ENCODE results near the gene USP15. TPM values are rescaled to one million over a fixed set of nuclear protein-coding genes. Genes with fewer than 3 reads are reported as not detected.

The USP15 gene
- polyA plus RNA-seq, 1 donor (not counting 4 experiments of a cell fraction or from before 2014, with no cell fraction given), result 66.5 TPM

DNA sequence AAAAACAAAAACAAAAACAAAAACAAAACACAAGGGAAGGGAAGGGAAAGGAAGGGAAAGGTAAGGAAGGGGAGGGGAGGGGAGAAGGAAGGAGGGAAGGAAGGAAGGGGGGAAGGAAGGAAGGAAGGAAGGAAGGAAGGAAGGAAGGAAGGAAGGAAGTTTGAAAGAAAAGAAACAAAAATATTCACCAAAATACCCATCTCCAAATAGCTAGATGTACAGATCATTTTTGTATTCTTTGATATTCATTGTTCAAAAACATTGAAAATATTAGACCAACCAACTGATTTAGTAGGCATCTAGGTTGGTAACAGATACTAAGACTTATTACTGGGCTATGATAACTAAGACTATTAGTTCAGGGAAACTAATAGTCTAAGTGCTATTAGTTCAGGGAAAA, 39.1 kb upstream of the USP15 start:
- H3K36me3 ChIP-seq (ENCODE audit: control insufficient read depth in 2 of 2, extremely low read depth in 1 of 2, insufficient read depth in 2 of 2, low read length in 2 of 2), result no peaks in the 10 kb centered on the region
- H3K79me2 ChIP-seq (ENCODE audit: control insufficient read depth, insufficient read depth, low read length), result no peaks in the 10 kb centered on the region
- FAIRE-seq (no peak), DNase-seq (ENCODE audit: low read depth, low spot score) (no peak)
- no peaks in the 10 kb centered on the region for H4K20me1 ChIP-seq (ENCODE audit: control insufficient read depth, extremely low read depth, insufficient read depth, low read length)
- H3K4me1 ChIP-seq (ENCODE audit: control insufficient read depth, extremely low read depth, insufficient read depth, low read length), result no peaks in the 10 kb centered on the region
- no peak overlapping the region for H3K9ac ChIP-seq (ENCODE audit: control insufficient read depth, extremely low read depth, insufficient read depth, low read length)
- H3K27ac ChIP-seq (ENCODE audit: control insufficient read depth, insufficient read depth, low read length), result no peak overlapping the region
- no peak overlapping the region for H3K4me3 ChIP-seq (ENCODE audit: control insufficient read depth in 2 of 3, extremely low read depth in 1 of 3, insufficient read depth in 2 of 3, low read depth in 1 of 3, low read length in 3 of 3)
- dilution Hi-C loops (cut with MboI; ENCODE audit: extremely low pct_ligation_motif_present, low sequenced_read_pairs), result no loop called here
- H3K4me2 ChIP-seq (ENCODE audit: control insufficient read depth, extremely low read depth, insufficient read depth, low read depth, low read length), result no peak overlapping the region
- no peak overlapping the region for H2AFZ ChIP-seq (ENCODE audit: control insufficient read depth, low read length)
- H3K9me3 ChIP-seq (ENCODE audit: control insufficient read depth, low read depth, low read length), result no peaks in the 10 kb centered on the region
- H3K27me3 ChIP-seq (ENCODE audit: control insufficient read depth, extremely low read depth, insufficient read depth, low read length), result no peaks in the 10 kb centered on the region
- no peaks in the 10 kb centered on the region for H3K9me1 ChIP-seq (ENCODE audit: control insufficient read depth, extremely low read depth, insufficient read depth, low read length)
- TF ChIP-seq, protein P1, sequence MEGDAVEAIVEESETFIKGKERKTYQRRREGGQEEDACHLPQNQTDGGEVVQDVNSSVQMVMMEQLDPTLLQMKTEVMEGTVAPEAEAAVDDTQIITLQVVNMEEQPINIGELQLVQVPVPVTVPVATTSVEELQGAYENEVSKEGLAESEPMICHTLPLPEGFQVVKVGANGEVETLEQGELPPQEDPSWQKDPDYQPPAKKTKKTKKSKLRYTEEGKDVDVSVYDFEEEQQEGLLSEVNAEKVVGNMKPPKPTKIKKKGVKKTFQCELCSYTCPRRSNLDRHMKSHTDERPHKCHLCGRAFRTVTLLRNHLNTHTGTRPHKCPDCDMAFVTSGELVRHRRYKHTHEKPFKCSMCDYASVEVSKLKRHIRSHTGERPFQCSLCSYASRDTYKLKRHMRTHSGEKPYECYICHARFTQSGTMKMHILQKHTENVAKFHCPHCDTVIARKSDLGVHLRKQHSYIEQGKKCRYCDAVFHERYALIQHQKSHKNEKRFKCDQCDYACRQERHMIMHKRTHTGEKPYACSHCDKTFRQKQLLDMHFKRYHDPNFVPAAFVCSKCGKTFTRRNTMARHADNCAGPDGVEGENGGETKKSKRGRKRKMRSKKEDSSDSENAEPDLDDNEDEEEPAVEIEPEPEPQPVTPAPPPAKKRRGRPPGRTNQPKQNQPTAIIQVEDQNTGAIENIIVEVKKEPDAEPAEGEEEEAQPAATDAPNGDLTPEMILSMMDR (optimal IDR thresholded peaks at IDR 0.05 in 1 of 3, IDR thresholded peaks at IDR 0.05 in 1 of 3, conservative IDR thresholded peaks at IDR 0.05 in 1 of 3; ENCODE audit: extremely low read depth in 1 of 3, insufficient read depth in 2 of 3, low read length in 3 of 3), result no peak
- no peak for TF ChIP-seq EZH2 (IDR thresholded peaks at IDR 0.05; ENCODE audit: low read length)

DNA sequence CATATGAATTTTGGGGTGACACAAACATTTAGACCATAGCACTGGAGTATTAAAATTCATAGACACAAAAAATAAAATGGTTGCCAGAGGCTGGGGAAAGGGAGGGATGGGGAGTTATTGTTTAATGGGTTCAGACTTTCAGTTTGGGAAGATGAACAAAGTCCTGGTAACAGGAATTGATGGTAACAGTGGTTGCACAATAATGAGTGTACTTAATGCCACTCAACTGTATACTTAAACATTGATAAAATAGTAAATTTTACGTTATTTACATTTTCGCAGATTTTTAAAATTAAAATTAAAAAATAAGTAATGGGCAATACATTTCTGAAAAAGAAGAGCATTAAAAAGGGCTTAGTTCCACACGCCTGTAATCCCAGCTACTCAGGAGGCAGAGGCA, 35.6 kb upstream of the USP15 start:
- Histone ChIP-seq H3K4me3 (ENCODE audit: control insufficient read depth in 2 of 3, extremely low read depth in 1 of 3, insufficient read depth in 2 of 3, low read depth in 1 of 3, low read length in 3 of 3) (no peak overlapping the region), H3K9ac (ENCODE audit: control insufficient read depth, extremely low read depth, insufficient read depth, low read length) (no peak overlapping the region), H4K20me1 (ENCODE audit: control insufficient read depth, extremely low read depth, insufficient read depth, low read length) (no peaks in the 10 kb centered on the region), H3K4me2 (ENCODE audit: control insufficient read depth, extremely low read depth, insufficient read depth, low read depth, low read length) (no peak overlapping the region), H3K27me3 (ENCODE audit: control insufficient read depth, extremely low read depth, insufficient read depth, low read length) (no peaks in the 10 kb centered on the region), H3K79me2 (ENCODE audit: control insufficient read depth, insufficient read depth, low read length) (no peaks in the 10 kb centered on the region), H2AFZ (ENCODE audit: control insufficient read depth, low read length) (no peak overlapping the region), H3K9me3 (ENCODE audit: control insufficient read depth, low read depth, low read length) (no peaks in the 10 kb centered on the region), H3K27ac (ENCODE audit: control insufficient read depth, insufficient read depth, low read length) (no peak overlapping the region), H3K36me3 (ENCODE audit: control insufficient read depth in 2 of 2, extremely low read depth in 1 of 2, insufficient read depth in 2 of 2, low read length in 2 of 2) (no peaks in the 10 kb centered on the region), H3K9me1 (ENCODE audit: control insufficient read depth, extremely low read depth, insufficient read depth, low read length) (no peaks in the 10 kb centered on the region), H3K4me1 (ENCODE audit: control insufficient read depth, extremely low read depth, insufficient read depth, low read length) (no peaks in the 10 kb centered on the region)
- no peak for TF ChIP-seq EZH2 (IDR thresholded peaks at IDR 0.05; ENCODE audit: low read length)
- TF ChIP-seq, protein P1 (optimal IDR thresholded peaks at IDR 0.05 in 1 of 3, IDR thresholded peaks at IDR 0.05 in 1 of 3, conservative IDR thresholded peaks at IDR 0.05 in 1 of 3; ENCODE audit: extremely low read depth in 1 of 3, insufficient read depth in 2 of 3, low read length in 3 of 3), result no peak
- DNase-seq (ENCODE audit: low read depth, low spot score) (no peak), FAIRE-seq (no peak)
- dilution Hi-C loops (cut with MboI; ENCODE audit: extremely low pct_ligation_motif_present, low sequenced_read_pairs), result no loop called here
